Heart right ventricle (tissue), 16 donors: Measurements from ENCODE around the gene GPSM3. TPM values are rescaled to one million over a fixed set of nuclear protein-coding genes. Genes with fewer than 3 reads are reported as not detected.
A peak's percentile ranks its signal among the peaks of the same experiment; 100 is the strongest.

ENCODE experiments used
- ATAC-seq, 8 donors: fragments of 200-7000 bp; cut with Tn5 transposase; one replicate each; pipeline ENCODE4 v1.9.1; 2020; ENCODE audit warnings: mild to moderate bottlenecking in 8 of 8, moderate library complexity in 8 of 8, moderate number of reproducible peaks in 1 of 8
- DNase-seq, 2 donors: peaks; one replicate each; pipeline ENCODE4 v3.0.0-alpha.2; 2020
- H3K27ac ChIP-seq, 10 donors: fragments of 200-600 bp; sonication (generic) in 2 of 10; one replicate each; pipeline versions ENCODE4 v1.5.0 to v1.8.0; 2020 to 2022; ENCODE audit warnings: mild to moderate bottlenecking in 3 of 10
- H3K27me3 ChIP-seq, 7 donors: fragments of 200-600 bp; one replicate each; pipeline ENCODE4 v1.8.0; 2021 to 2022; ENCODE audit warnings: mild to moderate bottlenecking in 2 of 7
- H3K36me3 ChIP-seq, 9 donors: fragments of 200-600 bp; sonication (generic) in 1 of 9; one replicate each; pipeline versions ENCODE4 v1.5.0 to v1.8.0; 2020 to 2022; ENCODE audit warnings: mild to moderate bottlenecking in 2 of 9
- H3K4me1 ChIP-seq, 9 donors: fragments of 200-600 bp; sonication (generic) in 1 of 9; one replicate each; pipeline versions ENCODE4 v1.5.0 to v1.8.0; 2020 to 2022; ENCODE audit warnings: mild to moderate bottlenecking in 4 of 9
- H3K4me3 ChIP-seq, 10 donors: fragments of 200-600 bp; sonication (generic) in 2 of 10; one replicate each; pipeline versions ENCODE4 v1.5.0 to v1.8.0; 2020 to 2022; ENCODE audit warnings: mild to moderate bottlenecking in 7 of 10, moderate library complexity in 2 of 10
- H3K9me3 ChIP-seq, 11 donors: fragments of 200-600 bp in 10 of 11; sonication (generic) in 2 of 11; one replicate each; pipeline versions ENCODE4 v1.5.0 to v1.8.0; 2013 to 2022; ENCODE audit warnings: mild to moderate bottlenecking in 2 of 11, control low read depth in 1 of 11, moderate library complexity in 1 of 11
- WGBS, 2 donors: extraction: QIAGEN DNeasy Blood & Tissue Kit; methylation state at CpG; one replicate each; pipeline ENCODE4 v1.1.7; 2013; ENCODE audit warnings: inconsistent platforms in 1 of 2; 5-methylcytosine and 5-hydroxymethylcytosine counted together
- intact Hi-C, 10 donors: fragments of 100-400 bp; cut with DNase I; formaldehyde crosslinking; loops; one replicate each; pipeline versions ENCODE4 v1.11.1 to v1.14.2; 2022
- polyA plus RNA-seq, 2 donors: library from polyadenylated mRNA; stranded (reverse); fragments of 200-250 nt; gene quantifications; one replicate each; pipeline ENCODE4 v1.2.3, GENCODE V29; 2013
- total RNA-seq, 10 donors: library from RNA; stranded (reverse); fragmentation: NEBNext Ultra II Directional in 3 of 10; extraction: Animal tissue kit (Norgen Biotek cat#: 25700) in 3 of 10; gene quantifications; one replicate each; pipeline versions ENCODE4 v1.2.1 to v1.2.4, GENCODE V29; 2021 to 2023
- TF ChIP-seq, protein P1 (sequence below), 9 donors: fragments of 200-600 bp; sonication (generic) in 2 of 9; IDR thresholded peaks; one replicate each; pipeline versions ENCODE4 v1.5.0 to v1.8.0; 2021 to 2022; ENCODE audit warnings: antibody characterized with exemption in 9 of 9, mild to moderate bottlenecking in 5 of 9, moderate library complexity in 1 of 9
- donor health status: Arrhythmogenic right ventricular cardiomyopathy.
- donor health status: ischemic (EF 13 %, LVEDD 7.1; RV severe dilation, severe dysfunction).
- donor health status: healthy with polysubstance abuse.
- donor health status: DM: no; HTN: yes; CAD: no.
- donor health status: DM: no; HTN: no; CAD: no.
- donor health status: ischemic (EF 25% LVEDD 6.9; RV normal size, moderate dysfunction).
- donor health status: ischemic (EF 25% LVEDD 5.7; RV mildly dilated, moderate dysfunction).
- donor health status: healthy.
- donor health status: DM: yes; HTN: yes; CAD: no.
- donor health status: Ischemic cardiomyopathy.
- donor health status: ischemic (EF 35%, LVEDD 5.7; RV mildly dilated, moderate dysfunction).
- donor health status: nonischemic (EF 11% LVEDD 7.7; RV severe dilation, severe dysfunction).
- donor health status: DM: yes; HTN: yes; CAD: no.
- donor health status: PGD.
- donor health status: ischemic (EF 29% LVEDD 5.4; RV normal size, mild dysfunction).
- donor health status: nonischemic (EF 23%, LVEDD 6.1; RV moderate dilation, normal function).

The GPSM3 gene
- total and polyA plus RNA-seq, 12 donors: 2.4 to 28.0 (median 4.6) TPM

DNA sequence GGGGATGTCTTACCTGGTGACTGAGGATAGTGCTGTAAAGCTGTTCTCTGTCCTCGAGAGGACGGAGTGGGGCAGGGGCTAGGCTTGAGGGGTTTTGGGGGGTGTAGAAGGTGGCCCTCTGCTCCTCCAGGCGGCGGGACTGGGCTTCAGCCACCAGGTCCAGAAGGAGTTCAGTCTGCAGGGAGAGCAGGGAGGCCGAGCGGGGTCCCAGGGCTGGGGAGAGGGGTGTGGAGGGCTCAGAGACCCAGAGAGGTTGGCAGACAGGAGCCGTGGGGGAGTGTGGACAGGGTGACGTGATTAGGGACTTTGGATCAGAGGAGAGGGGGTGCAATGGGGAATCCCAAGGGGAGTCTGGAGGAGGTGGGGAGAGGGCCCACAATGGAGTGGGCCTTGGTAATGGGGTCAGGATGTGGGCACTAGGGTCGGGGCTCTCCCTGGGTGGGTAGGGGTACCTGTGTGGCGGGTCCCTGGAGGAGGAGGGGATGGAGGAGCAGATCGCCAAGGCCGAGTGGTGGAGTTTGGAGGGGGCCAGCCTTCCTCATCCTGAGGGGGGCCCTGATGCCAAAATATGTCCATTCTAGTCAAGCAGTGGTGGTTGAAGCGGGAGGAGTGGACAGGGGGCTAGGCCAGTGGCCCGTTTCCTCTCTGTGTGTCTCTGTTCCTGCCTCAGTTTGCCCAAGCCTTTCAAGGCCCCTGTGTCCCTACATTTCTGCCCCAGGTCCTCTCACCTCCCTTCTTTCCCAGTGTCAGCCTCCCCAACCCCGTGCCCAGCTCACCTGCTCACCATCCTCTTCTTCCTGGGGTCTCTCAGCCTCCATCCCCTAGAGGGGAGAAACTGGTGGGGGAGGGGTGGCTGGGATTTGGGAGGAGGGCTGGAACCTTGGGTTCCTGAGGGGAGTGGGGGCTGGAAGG is 491 bp downstream of the GPSM3 start:
- intact Hi-C loops: loop anchor here in 2 of 10 donors (5.0 kb wide), 1 partner anchor 65 kb away; the partner anchor contains the start of gene ATF6B (in 2 of the 2)
- Histone ChIP-seq H3K9me3 (no peaks in the 10 kb centered on the region), H3K36me3 (peaks cover 0 to 30% (median 12%) of the 10 kb centered on the region in 9 donors), H3K27ac (peak overlapping the region; percentile 50 to 99 (median 98)), H3K4me1 (peaks cover 13 to 81% (median 67%) of the 10 kb centered on the region in 9 donors), H3K27me3 (no peaks in the 10 kb centered on the region), H3K4me3 (peak overlapping the region in 8 of 10 donors; percentile 14 to 82 (median 58))
- TF ChIP-seq, protein P1, sequence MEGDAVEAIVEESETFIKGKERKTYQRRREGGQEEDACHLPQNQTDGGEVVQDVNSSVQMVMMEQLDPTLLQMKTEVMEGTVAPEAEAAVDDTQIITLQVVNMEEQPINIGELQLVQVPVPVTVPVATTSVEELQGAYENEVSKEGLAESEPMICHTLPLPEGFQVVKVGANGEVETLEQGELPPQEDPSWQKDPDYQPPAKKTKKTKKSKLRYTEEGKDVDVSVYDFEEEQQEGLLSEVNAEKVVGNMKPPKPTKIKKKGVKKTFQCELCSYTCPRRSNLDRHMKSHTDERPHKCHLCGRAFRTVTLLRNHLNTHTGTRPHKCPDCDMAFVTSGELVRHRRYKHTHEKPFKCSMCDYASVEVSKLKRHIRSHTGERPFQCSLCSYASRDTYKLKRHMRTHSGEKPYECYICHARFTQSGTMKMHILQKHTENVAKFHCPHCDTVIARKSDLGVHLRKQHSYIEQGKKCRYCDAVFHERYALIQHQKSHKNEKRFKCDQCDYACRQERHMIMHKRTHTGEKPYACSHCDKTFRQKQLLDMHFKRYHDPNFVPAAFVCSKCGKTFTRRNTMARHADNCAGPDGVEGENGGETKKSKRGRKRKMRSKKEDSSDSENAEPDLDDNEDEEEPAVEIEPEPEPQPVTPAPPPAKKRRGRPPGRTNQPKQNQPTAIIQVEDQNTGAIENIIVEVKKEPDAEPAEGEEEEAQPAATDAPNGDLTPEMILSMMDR (IDR thresholded peaks at IDR 0.05): no peak
- ATAC-seq: no peak
- 71 to 74% methylated on average over 15 of the region's 15 CpGs for WGBS, 2 donors
- no peak for DNase-seq

DNA sequence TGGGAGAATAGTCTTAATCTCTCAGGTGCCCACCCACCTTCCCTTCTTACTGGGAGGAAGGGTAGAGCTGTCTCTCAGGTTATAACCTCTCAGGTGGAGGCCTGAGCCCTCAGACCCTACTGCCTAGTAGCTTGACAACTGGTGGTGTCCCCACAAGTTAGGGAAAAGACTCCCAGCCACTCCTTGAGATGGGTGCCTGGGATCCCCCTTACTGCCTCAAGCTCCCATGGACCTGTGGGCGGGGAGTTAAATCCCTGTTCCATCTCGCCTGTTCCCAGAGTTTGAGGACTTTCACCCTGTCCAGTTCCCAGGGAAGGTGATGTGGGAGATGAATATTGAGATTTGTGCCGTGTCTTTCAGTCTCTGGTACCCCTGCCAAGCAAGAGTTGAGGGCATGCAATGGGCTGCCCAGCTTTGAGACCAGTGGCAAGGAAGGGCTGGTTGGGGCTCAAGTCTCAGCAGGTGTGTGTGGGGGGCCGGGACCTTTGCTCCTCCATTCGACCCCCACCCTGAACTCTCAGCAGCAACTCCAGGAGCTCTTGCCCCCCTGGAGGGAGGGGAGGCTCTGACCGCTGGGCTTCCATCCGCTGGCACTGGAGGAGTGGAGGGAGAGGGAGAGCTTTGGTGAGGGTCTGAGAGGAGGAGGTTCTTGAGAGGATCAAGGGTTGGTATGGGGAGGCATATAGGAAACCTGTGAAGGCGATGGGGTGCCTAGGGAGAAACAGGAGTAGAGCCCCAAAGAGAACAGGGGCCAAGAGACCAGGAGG is 1.3 kb downstream of the GPSM3 start:
- Histone ChIP-seq H3K27ac (peak overlapping the region; percentile 71 to 99 (median 98)), H3K4me1 (peaks cover 11 to 84% (median 71%) of the 10 kb centered on the region in 9 donors), H3K36me3 (peaks cover 0 to 36% (median 15%) of the 10 kb centered on the region in 9 donors), H3K4me3 (peak overlapping the region in 9 of 10 donors; percentile 75 to 85 (median 80)), H3K27me3 (no peaks in the 10 kb centered on the region), H3K9me3 (no peaks in the 10 kb centered on the region)
- intact Hi-C loops: loop anchor here in 2 of 10 donors (5.0 kb wide), 1 partner anchor 64 kb away; the partner anchor contains the start of gene ATF6B (in 2 of the 2)
- 81 to 85% methylated on average over 8 of the region's 8 CpGs for WGBS, 2 donors
- no peak for ATAC-seq
- no peak for DNase-seq
- TF ChIP-seq, protein P1 (IDR thresholded peaks at IDR 0.05): no peak

DNA sequence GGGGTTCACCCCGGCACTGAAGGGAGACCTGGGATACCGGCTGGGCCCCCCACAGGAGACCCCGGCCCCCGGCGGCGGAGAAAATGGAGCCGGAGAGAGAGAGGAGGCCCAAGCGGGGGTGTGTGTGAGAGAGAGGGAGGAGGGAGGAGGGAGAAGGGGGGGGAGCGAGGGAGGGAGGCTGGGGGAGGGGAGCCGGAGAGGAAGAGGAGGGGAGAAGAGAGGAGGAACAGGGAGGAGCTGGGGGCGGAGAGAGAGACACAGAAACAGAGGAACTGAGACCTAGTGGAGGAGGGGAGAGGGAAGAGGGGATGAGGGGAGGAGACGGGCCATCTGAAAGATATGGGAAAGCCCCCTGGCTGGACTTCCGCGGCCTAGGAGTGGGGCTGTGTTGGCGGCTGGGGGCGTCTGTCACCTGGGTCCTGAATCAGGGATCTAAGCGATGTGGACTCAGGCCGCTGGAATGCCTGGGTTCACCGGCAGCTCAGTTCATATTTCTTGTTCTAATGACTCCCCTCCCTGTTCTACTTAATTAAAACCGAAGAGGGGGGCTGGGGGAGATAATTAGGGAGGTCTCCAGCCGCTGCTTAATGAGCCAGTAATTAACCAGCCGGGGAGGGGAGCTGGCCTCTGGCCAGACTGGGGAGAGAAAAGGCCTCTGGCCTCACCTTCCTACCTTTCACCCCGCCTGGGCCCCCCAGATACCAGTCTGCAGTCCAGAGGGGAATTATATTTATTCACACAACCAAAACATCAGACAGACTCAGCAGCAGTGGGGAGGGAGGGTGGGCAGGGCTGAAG is 2.2 kb downstream of the GPSM3 start, which contains the start of gene PBX2:
PBX2 (minus strand) TSS at position 149 of the 798 bp plus-strand sequence. CDS start 287 bp downstream, outside the sequence.
- intact Hi-C loops: loop anchor here in 2 of 10 donors (5.0 kb wide), 1 partner anchor 63 kb away; the partner anchor contains the start of gene ATF6B (in 2 of the 2)
- H3K4me1 ChIP-seq: peaks cover 13 to 86% (median 74%) of the 10 kb centered on the region in 9 donors
- no peaks in the 10 kb centered on the region for H3K9me3 ChIP-seq
- peak within 1 kb of the TSS; percentile 50 to 85 (median 80) for H3K4me3 ChIP-seq
- TF ChIP-seq, protein P1 (IDR thresholded peaks at IDR 0.05): no peak
- 1 to 2% methylated on average over 21 of the region's 23 CpGs for WGBS, 2 donors
- H3K36me3 ChIP-seq: peaks cover 0 to 41% (median 15%) of the 10 kb centered on the region in 9 donors
- DNase-seq: peak; percentile 86 to 98
- no peaks in the 10 kb centered on the region for H3K27me3 ChIP-seq
- ATAC-seq: peak; percentile 69 to 85 (median 78)
- H3K27ac ChIP-seq: peak within 1 kb of the TSS; percentile 71 to 99 (median 98)
